ENCODE measurements around the gene WHAMM.
"Not testable (repeated sequence)": the region's sequence is repeated elsewhere in the genome, so short reads cannot be mapped to it uniquely, and the experiment has no call there.

Gene WHAMM

DNA sequence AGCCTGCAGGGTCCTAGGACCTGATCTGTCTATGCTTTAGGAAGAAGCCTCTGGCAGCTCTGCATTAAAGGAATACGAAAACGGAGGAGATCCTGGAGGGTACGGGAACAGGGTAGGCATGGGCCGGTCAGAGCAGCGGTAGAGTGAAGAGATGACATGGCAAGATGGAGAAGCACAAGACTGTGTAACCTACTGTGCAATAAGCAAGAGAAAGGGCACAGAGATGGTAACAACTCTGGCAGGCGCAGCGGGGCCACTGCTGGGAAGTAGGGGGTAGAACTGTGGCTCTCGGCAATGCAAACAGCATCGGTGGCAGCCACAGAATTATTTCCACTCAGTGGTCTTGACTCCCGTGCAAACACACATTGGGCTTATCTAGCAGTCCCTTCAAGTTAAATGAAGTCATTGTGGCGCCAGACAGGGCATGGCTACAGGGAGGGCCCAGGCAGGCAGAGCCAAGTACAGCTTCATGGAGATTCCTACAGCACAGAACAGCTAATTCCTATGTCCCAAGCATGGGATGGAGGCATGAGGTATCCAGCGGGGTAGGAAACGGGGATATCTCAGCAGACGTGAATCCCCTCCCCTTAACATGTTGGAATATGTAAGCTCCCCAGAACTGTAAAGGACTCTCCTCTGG lies 28.8 kb downstream of the WHAMM start:
- DNase-seq (ENCODE audit: low read depth in 2 of 2): no peak

DNA sequence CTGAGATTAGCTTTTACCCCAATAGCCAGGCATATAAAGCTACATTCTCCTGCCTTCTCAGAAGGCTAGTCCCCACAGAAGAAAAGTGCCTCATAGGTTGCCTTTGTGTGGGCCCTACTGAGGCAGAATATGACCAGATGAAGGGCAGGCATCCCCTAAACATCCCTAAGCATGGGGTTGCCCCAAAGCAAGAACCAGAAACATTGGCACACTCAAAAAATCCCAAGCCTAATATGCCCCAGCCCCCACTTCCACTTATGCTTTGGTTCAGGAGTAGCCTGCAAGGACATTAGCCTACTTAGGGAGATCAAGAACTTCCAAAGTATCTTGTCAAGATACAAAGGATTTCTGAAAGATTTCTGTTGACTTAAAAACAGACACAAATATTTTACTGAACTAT lies 29.7 kb downstream of the WHAMM start:
- no peak for DNase-seq (ENCODE audit: low read depth in 2 of 2)

DNA sequence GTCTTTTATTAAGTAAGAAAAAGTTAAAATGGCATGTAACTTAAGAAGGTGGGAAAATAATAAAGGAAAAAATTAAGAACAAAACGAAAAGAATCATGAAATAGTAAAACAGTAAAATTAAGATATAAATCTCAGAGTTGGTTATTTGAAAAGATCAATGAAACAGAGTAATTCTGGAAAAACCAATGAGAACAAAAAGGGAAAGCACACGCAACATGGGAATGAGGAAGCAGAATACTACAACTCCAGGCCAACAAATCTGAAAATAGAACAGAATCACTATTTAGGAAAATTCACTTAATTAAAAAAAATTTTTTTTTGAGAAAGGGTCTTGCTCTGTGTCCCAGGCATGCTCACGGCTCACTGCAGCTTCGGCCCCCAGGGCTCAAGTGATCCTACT lies 30.7 kb downstream of the WHAMM start:
- no peak for DNase-seq (ENCODE audit: low read depth in 2 of 2)

DNA sequence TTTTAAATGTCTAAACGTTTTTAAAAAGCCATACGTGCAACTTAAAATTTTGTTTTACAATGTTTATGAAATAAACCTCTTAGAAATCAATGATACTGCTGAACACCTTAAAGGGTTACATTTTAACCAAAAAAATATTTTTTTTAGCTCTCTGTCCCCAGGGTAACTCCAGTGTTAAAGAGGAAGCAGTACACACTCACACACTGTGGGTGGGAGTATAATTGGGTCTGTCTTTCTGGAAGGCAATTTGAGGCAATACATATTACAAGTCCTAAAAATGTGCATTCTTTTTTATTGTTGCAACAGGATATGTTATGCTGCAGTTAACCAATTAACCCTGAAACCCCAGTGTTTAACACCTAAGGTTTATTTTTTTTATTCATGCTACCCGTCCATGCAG lies 34.1 kb downstream of the WHAMM start:
- no peak for DNase-seq (ENCODE audit: low read depth in 2 of 2)

DNA sequence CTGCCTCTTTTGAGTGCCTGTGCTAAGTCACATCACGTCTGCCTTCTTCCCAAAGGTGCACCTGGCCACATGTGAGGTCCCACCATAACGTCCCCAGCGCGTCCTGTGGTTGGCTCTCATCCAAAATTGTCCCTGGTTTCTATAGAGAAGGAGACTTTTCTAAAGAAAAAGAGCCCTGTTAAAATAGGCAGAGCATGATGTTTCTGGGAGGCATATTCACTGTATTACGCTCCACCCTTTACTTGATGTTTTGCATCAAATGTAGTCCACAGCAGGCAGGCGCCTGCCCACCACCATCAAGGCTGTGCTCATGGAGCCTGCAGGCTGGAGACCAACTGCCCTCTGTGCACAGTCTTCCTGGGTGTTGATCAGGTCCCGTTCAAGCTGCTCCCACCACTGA lies 36.3 kb downstream of the WHAMM start:
- DNase-seq (ENCODE audit: low read depth in 2 of 2): no peak

DNA sequence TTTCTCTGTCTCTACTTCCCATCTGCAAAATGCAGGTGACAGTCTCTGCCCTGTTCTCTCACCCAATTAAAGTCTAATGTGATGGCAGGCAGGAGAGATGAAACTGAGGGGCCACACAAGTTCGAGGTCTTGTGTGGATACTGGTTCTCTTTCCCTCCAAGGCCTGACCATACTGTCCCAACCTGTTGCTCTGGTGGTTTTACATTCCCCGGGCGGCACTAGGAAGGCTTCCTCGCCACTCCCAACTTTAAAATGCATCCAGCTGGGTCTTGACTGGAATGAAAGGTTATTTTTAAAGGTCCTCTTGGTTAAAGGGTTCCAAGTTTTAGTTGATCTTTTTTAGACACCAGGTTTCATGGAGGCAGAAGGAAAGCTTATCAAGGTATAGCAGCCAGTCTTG lies 37.2 kb downstream of the WHAMM start:
- no peak for DNase-seq (ENCODE audit: low read depth in 2 of 2)

DNA sequence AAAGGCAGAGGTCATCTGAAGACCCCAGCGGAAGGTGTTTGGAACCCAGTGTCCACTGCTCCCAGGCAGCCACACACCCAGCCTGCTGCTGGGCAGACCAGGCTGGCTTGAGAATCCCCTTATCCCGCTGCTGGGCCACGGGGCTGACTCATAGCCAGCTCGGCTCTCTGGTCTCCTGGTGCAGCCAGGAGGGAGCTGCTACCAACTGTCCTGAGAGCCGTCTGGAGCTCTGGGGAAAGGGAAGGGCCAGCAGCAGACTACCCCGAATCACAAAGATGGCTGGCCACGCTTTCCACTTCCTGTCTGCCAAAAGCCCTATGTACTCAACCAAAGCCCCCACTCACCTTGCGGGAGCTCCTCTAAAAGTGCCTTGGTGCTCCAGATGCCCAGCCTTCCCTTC lies 38.3 kb downstream of the WHAMM start:
- no peak for DNase-seq (ENCODE audit: low read depth in 2 of 2)

DNA sequence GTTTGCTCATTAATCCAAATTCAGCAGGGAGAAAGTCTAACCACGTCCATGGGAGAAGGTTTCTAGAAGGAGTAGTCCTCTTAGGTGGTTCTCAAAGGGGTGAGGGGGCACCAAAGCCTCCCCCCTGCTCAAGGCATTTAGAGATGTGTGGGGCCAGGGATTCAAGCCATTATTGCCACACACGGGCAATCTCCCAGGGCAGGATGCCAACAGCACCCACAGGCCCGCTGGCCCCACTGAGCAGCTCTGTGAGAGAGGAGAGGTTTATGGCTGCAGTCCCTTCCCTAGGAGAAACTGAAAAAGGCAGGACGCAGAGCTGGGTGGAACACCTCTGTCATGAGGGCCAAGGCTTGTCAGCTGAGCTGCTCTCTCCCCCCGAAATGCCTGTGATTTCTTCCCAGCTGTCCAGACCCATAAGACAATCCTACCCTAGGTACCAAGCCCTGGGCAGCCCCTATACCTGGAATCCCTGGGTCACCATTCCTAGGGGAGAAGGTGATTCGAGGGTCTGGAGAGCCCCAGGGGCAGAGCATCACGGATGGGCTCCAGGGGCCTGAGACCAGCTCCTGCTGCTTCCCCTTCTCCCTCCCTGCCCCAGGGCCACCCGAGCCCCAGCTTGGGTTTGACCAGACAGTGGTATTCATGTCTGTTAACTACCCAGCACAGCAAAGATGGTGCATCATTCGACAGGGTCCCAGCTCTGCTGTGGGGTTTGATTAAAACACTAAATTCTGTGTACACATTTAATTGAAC lies 39.0 kb downstream of the WHAMM start:
- DNase-seq (ENCODE audit: low read depth in 2 of 2): no peak

DNA sequence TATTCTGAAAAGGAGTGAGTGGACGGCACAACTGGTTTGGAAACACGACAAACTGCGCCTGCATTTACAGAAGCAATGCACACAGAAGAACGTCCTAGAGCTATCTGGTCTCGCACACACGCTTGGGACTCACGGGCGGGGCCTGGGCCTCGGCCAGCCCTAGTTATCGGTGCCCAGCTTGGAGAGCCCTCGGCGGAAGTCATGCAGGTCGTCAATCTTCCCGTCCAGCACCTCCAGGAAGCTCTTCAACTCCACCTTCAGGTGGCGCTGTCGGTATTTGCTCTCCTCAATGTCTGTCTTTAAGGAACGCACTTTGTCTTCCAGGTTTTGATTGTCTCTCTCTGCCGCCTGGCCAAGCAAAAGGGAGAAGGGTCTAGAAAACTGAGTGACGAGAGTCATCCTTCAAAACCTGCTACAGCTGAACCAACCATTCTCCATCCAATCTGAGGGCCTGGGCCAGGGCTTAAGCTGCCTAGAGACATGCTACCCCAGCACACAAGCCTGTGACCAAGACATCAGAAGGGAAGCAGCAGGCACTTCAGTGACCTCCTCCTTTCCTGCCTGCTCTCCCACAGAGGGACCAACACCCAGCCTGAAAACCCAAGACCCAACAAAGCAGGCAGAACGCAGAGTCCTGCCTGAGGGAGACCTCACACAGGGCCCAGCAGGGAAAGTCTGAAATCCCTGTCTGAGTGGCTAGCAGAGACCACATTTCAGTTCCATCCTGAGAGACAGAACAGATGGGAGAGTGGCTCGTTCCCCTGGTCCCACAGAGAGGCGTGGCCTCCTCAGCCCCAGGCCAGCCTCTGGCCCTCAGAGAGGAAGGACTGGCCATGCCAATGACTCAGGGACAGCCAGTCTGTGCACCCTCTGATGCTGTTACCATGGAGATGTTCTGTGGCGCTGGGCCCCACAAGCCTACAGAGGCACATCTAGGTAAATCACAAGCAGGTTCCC lies 40.4 kb downstream of the WHAMM start:
- DNase-seq (ENCODE audit: low read depth in 2 of 2): peak; percentile 18 to 27

DNA sequence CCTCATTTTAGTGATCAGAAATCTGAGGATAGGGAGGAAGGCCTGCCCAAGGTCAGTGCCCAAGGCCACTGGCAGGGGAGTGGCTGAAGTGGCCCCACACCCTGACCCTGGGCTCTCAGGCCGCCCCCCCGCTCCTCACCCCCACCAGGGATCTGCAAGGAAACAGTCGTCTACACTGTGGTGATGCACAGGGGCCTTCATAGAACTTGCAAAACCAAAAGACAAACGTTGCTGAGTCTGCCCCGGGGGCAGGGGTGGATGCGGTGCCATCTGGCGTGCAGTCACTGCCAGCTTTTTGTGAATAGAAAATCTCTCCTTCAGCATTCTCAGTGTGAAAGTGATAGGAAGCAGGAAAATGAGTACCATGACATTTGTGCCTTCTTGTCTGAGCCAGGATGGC lies 41.3 kb downstream of the WHAMM start:
- no peak for DNase-seq (ENCODE audit: low read depth in 2 of 2)

DNA sequence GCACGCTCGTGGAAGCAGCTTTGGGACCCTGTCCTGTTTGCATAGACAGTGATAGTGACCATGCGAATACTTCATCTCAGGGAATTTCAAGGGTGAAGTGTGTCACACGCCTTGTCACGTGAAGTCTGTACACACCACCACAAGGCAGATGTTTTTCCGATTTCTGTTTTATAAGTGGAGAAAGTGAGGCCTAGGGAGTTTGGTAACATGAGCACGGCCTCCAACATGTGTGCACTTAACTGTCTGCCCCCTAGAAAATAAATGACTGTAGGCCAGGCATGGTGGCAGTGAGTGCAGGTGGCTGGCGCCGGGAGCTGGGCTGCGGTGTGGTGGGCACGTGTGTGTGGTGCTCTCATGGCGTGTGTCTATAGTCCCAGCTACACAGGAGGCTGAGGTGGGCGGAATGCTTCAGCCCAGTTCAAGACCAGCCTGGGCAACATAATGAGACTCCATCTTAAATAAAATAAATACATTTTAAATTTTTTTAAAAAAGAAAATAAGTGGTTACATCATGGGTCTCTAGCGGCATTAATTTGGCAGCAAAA lies 42.0 kb downstream of the WHAMM start:
- DNase-seq (ENCODE audit: low read depth in 2 of 2): no peak

DNA sequence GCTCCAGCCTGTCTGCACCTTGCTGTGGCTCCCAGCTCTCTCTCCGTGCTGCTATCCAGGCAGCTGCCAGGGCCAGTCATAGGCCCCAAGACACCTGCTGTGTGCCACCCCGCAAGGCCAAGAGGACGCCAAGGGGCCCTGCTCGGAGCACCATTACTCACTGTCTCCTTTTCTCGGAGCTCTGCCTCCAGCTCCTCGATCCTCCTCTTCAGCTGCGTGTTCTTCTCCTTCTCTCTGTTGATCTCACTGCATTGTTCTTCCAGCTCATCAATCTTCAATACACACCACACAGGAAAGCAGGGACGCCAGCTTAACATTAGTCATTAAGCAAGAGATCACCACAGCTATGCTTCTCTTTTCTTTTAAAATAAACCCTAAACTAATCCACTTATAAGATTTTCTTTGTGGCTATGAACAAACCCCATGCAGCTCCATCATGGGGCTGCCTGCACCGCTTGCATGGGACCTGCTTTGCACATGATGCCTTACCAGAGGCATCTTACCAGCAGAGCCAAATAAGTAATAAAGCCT lies 42.6 kb downstream of the WHAMM start:
- DNase-seq (ENCODE audit: low read depth in 2 of 2): no peak

DNA sequence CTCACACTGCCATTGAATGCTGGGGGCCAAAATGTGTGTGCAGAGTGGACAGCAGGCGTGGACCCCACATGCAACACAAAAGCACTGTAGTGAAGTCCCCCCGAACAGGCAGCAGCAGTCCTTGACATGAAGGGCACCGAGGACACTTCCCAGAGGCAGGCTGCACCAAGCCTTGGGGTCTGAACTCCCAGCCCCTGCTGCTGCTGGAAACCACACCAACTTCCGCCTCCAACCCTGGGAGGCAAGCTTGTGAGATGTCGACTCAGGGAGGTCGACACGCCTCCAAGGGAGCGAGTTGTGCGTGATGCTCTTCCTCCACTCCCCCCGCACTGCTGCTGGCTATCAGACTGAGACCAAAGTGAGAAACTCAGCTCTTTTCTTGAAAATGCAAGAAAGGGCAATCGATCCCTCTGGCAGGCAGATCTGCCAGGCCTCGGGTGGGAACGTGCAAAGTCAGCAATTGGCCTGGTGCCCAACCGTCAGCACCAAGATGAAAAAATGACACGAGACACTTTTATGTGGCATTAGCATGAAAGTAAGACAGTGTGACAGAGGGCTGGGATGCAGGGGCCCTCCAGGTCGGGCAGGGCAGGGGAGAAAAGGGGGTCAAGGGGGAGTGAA lies 43.6 kb downstream of the WHAMM start:
- DNase-seq (ENCODE audit: low read depth in 2 of 2): no peak

DNA sequence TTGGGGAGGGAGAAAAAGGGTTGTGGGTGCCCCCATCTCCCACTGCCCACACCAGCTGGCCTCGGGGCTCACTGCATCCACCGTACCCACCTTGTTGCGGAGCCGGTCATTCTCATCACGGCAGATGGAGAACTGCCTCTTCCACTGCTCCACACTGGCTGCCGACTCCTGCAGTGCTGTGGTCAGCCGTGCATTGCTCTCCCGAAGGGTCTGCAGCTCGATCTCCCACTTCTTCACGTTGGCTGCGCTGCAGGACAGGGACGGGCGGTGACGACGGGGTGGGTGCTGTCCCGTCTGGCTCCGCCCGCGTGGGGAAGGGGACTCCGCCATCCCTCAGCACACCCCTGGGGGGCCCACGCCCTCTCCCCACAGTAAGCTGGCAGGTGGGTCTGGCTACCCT lies 45.1 kb downstream of the WHAMM start:
- DNase-seq (ENCODE audit: low read depth in 2 of 2): no peak

DNA sequence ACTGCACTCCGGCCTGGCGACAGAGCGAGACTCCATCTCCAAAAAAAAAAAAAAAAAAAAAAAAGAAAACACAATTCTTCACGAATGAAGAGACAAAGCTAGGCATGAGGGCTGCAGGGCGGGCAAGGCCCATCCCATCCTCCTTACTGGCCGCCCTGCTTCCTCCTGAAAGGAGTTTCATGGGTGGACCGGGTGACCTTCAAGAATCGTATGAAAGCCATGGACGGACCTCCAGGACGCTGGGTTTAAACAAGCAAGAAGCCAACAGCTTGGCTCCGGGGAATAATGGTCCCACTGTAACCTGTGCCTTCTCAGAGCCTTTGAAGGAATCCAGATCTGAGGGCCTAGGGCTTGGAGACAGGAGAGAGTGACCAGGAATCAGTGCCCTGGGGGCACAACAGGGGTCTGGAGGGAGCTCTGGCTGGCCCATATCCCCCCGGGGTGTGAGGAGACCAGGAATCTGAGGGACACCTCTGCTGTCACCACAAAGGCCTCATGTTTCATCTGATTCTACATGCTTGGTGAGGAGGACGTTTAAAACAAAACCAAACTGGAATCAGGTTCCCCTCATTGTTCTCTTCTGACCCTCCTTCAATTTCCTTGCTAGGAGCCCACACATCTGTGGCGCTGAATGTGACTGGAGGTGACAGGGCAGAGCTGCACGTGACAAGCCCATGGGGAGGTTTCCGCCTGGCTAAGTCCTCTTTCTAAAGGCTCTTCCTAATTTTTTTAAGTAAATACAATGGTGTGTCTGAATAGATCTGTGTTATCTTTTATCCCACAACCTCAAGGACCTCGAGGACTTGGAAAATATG lies 46.1 kb downstream of the WHAMM start:
- DNase-seq (ENCODE audit: low read depth in 2 of 2): no peak

DNA sequence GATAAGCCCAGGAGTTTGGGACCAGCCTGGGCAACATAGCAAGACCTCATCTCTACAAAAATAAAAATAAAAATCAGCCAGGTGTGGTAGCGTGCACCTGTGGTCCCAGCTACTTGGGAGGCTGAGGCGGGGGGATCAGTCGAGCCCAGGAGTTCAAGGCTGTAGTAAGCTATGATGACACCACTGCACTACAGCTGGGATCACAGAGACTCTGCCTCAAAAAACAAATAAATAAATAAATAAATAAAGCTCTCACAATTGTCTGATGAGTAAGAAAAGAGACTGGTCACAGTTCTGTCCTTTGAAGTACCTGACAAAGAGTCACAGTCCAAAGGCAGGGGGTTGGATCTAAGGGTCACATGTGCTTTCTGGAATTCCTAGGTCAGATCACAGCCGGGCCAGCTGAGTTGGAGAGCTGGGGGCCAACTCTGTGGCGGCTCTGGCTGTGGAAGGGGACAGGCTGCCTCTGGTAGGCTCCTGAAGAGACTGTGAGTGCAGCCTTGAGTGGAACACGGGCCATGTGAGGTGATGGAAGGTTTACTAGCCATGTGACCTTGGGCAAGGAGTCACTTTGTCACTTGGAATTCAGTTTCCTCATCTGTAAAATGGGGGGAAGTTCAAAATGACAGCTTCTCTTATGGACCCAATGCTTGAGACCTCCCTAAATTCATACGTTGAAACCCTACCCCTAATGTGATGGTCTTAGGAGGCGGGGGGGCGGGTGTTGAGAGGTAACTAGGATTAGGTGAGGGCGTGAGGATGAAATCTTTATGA lies 47.2 kb downstream of the WHAMM start:
- DNase-seq (ENCODE audit: low read depth in 2 of 2): no peak

DNA sequence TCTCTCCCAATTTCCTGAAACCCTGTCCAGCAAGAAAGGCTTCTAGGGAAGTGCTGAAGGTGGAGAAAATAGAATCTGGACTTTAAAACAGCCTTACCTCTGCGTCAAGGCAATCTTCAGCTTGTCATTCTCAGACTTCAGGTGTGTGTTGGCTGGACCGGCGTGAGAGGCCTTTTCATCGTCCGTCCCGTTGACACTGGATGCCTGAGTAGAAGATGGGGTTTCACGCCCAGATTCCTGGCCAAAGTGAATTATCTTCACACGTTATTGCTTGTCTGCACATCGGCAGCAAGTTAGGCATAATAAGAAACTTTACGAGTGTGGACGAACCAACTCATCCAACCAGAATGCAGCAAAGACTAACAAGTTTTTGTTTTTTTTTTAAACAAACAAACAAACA lies 49.5 kb downstream of the WHAMM start:
- DNase-seq (ENCODE audit: low read depth in 2 of 2): no peak

DNA sequence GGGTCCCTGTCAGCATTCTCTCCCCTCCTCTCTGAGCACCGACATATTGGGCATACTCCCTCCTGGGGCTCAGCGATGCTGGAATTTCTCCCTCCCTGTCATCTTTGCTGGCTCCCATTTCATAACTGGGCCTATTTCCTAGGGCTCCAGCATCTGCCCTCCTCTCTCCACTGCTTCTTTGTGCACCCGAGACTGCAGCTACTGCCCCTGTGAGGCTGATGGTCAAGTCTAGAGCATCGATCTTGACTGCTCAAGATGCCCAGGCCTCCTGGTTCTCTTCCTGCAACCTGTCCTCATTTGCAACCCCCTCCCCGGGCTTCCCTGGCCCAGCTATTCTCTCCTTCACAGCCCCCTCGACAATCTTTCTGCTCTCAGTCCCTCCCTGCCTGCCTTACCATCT lies 53.5 kb downstream of the WHAMM start:
- no peak for DNase-seq (ENCODE audit: low read depth in 2 of 2)

DNA sequence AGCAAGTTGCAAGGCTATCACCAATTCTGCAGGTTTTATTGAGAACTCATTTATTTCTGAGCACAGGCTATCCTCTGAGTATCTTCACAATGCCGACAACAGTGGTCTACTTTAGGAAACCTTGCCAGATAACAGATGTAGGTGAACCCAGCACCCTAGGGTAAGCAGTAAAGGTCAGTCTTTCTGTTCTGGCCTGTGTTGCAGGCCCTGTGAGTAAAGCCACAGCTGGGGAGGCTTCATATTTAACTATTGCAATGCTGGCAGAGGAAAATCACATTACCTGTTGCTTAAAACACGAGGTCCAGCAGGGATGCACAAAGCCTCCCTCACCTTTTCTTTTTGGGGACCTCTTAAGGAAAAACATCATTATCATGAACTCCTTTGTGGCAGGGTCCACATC lies 55.5 kb downstream of the WHAMM start:
- no peak for DNase-seq (ENCODE audit: low read depth in 2 of 2)

DNA sequence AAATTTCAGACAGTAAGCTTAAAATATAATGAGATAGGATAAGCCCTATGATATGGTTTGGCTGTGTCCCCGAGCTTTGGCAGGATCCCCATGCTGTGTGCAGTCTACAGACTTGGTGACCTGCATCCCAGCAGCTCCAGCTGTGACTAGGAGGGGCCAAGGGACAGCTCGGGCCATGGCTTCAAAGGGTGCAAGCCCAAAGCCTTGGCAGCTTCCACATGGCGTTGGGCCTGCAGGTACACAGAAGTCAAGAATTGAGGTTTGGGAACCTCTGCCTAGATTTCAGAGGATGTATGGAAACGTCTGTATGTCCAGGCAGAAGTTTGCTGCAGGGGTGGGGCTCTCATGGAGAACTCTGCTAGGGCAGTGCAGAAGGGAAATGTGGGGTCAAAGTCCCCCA lies 56.2 kb downstream of the WHAMM start:
- not testable (repeated sequence) for DNase-seq (ENCODE audit: low read depth in 2 of 2)
